Smooth muscle cell (in vitro differentiated cells): ENCODE data around the gene RALGPS2. TPM values are rescaled to one million over a fixed set of nuclear protein-coding genes. Genes with fewer than 3 reads are reported as not detected.

Source experiments
- DNase-seq: peaks from one replicate; lab custom pipeline; 2025; ENCODE audit not compliant: unreplicated experiment; lab: John Stamatoyannopoulos, UW
- H2AFZ ChIP-seq: fragments of 200-600 bp; sonication (generic); 2 replicates; pipeline ENCODE4 v1.6.0; 2016; ENCODE audit warnings: antibody characterized with exemption, low read depth, mild to moderate bottlenecking
- H3F3A ChIP-seq: fragments of 200-600 bp; sonication (generic); 2 replicates; pipeline ENCODE4 v1.6.0; 2017; ENCODE audit warnings: antibody characterized with exemption, low read depth
- H3K27ac ChIP-seq: fragments of 200-600 bp; sonication (generic); 2 replicates; pipeline ENCODE4 v1.5.1; 2016; ENCODE audit warnings: low read depth, mild to moderate bottlenecking
- H3K27me3 ChIP-seq: fragments of 200-600 bp; sonication (generic); 2 replicates; pipeline ENCODE4 v1.6.1; 2016; ENCODE audit warnings: low read depth, mild to moderate bottlenecking
- H3K36me3 ChIP-seq: fragments of 200-600 bp; sonication (generic); 2 replicates; pipeline ENCODE4 v1.5.1; 2016; ENCODE audit warnings: low read depth
- H3K4me1 ChIP-seq: fragments of 200-600 bp; sonication (generic); 2 replicates; pipeline ENCODE4 v1.5.1; 2016; ENCODE audit warnings: low read depth
- H3K4me2 ChIP-seq: fragments of 200-600 bp; sonication (generic); 2 replicates; pipeline ENCODE4 v1.6.0; 2016; ENCODE audit warnings: mild to moderate bottlenecking
- H3K4me3 ChIP-seq: fragments of 200-600 bp; sonication (generic); 2 replicates; pipeline ENCODE4 v1.5.1; 2016; ENCODE audit warnings: mild to moderate bottlenecking
- H3K79me2 ChIP-seq: fragments of 200-600 bp; sonication (generic); 2 replicates; pipeline ENCODE4 v1.6.0; 2016; ENCODE audit warnings: low read depth, mild to moderate bottlenecking
- H3K9ac ChIP-seq: fragments of 200-600 bp; sonication (generic); 2 replicates; pipeline ENCODE4 v1.6.0; 2016; ENCODE audit warnings: low read depth
- H3K9me3 ChIP-seq: fragments of 200-600 bp; sonication (generic); replicated peaks from 2 replicates; pipeline ENCODE4 v1.5.1; 2016; ENCODE audit warnings: low read depth
- H4K20me1 ChIP-seq: fragments of 200-600 bp; sonication (generic); 2 replicates; pipeline ENCODE4 v1.6.0; 2016; ENCODE audit warnings: low read depth
- WGBS: methylation state at CpG from one replicate; pipeline ENCODE4 v1.1.7; 2016; ENCODE audit warnings: low lambda C conversion rate; 5-methylcytosine and 5-hydroxymethylcytosine counted together
- polyA plus RNA-seq: library from polyadenylated mRNA; unstranded; fragments of >200 nt; fragmentation: Nextera tagmentation; extraction: Ambion mirVana; gene quantifications from 2 replicates; pipeline ENCODE4 v1.2.1, GENCODE V29; 2016
- total RNA-seq: library from RNA; depleted of rRNA; stranded (reverse); fragments of >200 nt; gene quantifications from 2 replicates; pipeline ENCODE4 v1.2.3, GENCODE V29; 2014
- TF ChIP-seq, protein P1 (sequence below): fragments of 200-600 bp; sonication (generic); IDR thresholded peaks from 2 replicates; pipeline ENCODE4 v1.5.1; 2017; ENCODE audit warnings: borderline replicate concordance, mild to moderate bottlenecking, antibody characterized with exemption; ENCODE audit not compliant: insufficient read depth, poor library complexity, severe bottlenecking

Gene RALGPS2
- total and polyA plus RNA-seq, 2 experiments from 2014 or later = 4.7 to 23.8 TPM

DNA sequence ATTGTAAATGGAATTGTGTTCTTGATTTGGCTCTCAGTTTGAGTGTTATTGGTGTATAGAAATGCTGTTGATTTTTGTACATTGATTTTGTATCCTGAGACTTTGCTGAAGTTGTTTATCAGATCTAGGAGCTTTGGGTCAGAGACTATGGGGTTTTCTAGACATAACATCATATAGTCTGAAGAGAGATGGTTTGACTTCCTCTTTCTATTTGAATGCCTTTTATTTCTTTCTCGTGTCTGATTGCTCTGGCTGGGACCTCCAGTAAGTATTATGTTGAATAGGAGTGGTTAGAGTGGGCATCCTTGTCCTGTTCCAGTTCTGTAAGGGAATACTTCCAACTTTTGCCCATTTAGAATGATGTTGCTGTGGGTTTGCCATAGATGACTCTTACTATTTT is 185.0 kb downstream of the RALGPS2 start:
- Histone ChIP-seq H3K4me1 (no peaks in the 10 kb centered on the region), H4K20me1 (no peaks in the 10 kb centered on the region), H3K9me3 (no peaks in the 10 kb centered on the region), H3K4me2 (no peak overlapping the region), H3K27me3 (no peaks in the 10 kb centered on the region), H3K9ac (no peak overlapping the region), H3F3A (no peaks in the 10 kb centered on the region), H3K4me3 (no peak overlapping the region), H2AFZ (no peak overlapping the region), H3K27ac (no peak overlapping the region), H3K79me2 (no peaks in the 10 kb centered on the region), H3K36me3 (no peaks in the 10 kb centered on the region)
- no peak for DNase-seq
- TF ChIP-seq, protein P1, sequence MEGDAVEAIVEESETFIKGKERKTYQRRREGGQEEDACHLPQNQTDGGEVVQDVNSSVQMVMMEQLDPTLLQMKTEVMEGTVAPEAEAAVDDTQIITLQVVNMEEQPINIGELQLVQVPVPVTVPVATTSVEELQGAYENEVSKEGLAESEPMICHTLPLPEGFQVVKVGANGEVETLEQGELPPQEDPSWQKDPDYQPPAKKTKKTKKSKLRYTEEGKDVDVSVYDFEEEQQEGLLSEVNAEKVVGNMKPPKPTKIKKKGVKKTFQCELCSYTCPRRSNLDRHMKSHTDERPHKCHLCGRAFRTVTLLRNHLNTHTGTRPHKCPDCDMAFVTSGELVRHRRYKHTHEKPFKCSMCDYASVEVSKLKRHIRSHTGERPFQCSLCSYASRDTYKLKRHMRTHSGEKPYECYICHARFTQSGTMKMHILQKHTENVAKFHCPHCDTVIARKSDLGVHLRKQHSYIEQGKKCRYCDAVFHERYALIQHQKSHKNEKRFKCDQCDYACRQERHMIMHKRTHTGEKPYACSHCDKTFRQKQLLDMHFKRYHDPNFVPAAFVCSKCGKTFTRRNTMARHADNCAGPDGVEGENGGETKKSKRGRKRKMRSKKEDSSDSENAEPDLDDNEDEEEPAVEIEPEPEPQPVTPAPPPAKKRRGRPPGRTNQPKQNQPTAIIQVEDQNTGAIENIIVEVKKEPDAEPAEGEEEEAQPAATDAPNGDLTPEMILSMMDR = no peak
- WGBS = 90% methylated on average over 1 of the region's 1 CpG

DNA sequence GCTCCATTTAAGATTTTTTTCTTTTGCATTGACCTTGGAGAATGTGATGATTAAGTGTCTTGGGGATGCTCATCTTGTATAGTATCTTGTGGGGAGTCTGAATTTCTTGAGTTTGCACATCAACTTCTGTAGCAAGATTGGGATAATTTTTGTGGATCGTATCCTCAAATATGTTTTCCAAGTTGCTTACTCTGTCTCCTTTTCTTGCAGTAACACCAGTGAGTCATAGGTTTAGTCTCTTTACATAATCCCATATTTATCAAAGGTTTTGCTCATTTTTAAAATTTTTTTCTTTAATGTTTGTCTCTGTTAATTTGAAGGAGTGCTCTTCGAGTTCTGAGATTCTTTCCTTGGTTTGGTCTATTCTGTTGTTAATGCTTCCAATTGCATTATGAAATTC is 187.6 kb downstream of the RALGPS2 start:
- no peak for DNase-seq
- Histone ChIP-seq H2AFZ (no peak overlapping the region), H4K20me1 (no peaks in the 10 kb centered on the region), H3K27ac (peak overlapping the region; percentile 39), H3K4me1 (no peaks in the 10 kb centered on the region), H3K4me3 (no peak overlapping the region), H3K9ac (no peak overlapping the region), H3K36me3 (no peaks in the 10 kb centered on the region), H3K4me2 (peak overlapping the region; percentile 55), H3F3A (no peaks in the 10 kb centered on the region), H3K79me2 (no peaks in the 10 kb centered on the region), H3K27me3 (no peaks in the 10 kb centered on the region), H3K9me3 (no peaks in the 10 kb centered on the region)
- 51% methylated on average over 2 of the region's 2 CpGs for WGBS
- TF ChIP-seq, protein P1 = no peak

DNA sequence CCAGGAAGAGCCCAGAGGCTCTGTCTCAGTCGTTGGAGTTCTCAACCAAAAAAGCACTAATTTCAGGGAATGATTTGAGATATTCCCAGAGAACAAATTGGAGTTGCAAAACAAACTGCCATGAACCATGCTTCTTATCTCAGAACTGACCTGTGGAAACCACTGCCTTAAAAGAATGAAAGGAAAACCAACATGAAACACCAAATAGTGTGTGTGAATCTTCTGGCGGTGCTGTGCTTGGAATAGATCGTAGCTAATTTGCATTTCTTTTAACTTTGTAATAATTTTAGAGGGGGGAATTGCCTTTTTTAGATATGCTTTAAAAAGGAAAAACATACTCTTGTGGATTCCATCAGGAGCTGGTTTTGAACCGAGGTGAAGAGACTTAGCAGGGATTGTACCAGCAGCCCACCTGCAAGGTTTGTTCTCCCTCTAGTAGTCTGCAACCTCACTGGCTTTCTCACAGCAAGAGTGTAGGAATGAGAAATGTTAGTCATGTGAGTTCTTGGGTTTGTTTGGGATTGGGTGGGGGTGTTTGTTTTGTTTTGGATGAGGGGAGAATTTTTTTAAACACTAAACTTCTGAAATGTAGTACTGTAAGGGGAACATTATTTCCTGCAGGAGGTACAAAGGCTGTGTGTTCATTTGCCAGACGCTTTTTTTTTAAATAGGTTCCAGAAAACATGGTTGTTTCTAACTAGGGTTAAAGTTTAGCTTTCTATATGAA is 191.6 kb downstream of the RALGPS2 start:
- no peak overlapping the region for H3K27ac ChIP-seq
- H3K79me2 ChIP-seq = no peaks in the 10 kb centered on the region
- no peak overlapping the region for H3K4me2 ChIP-seq
- WGBS = 92% methylated on average over 5 of the region's 5 CpGs
- no peaks in the 10 kb centered on the region for H3K36me3 ChIP-seq
- TF ChIP-seq, protein P1 = no peak
- DNase-seq = no peak
- H3K9ac ChIP-seq = no peak overlapping the region
- no peaks in the 10 kb centered on the region for H3K27me3 ChIP-seq
- H4K20me1 ChIP-seq = no peaks in the 10 kb centered on the region
- H3K9me3 ChIP-seq = no peaks in the 10 kb centered on the region
- no peak overlapping the region for H3K4me3 ChIP-seq
- no peak overlapping the region for H2AFZ ChIP-seq
- H3F3A ChIP-seq = no peaks in the 10 kb centered on the region
- H3K4me1 ChIP-seq = no peaks in the 10 kb centered on the region

DNA sequence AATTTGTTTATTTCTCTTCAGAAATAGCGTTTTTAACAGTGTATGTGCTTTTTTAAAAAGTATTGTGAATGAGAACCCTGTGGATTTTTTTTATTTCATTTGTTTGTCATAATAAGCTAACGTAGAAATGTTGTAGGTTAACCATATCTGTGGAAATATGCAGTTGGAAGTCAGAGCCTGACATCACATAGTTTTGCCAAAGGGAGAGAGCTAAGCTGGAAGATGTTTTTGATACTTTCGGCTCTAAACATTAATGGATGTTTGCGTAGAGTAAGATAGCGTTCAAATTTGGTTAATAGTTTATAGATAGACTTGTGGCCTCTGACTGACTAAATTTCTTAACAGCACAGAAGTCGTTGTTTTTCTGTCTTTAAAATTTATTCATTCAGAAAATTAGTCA is 193.3 kb downstream of the RALGPS2 start:
- 94% methylated on average over 6 of the region's 6 CpGs for WGBS

More for the DNA sequence above, 193.3 kb downstream of the RALGPS2 start:
- Histone ChIP-seq H3K36me3 (no peaks in the 10 kb centered on the region), H3K4me1 (no peaks in the 10 kb centered on the region), H4K20me1 (no peaks in the 10 kb centered on the region), H3K4me2 (no peak overlapping the region), H3K9ac (no peak overlapping the region), H3K27ac (no peak overlapping the region), H3K4me3 (no peak overlapping the region), H3K79me2 (no peaks in the 10 kb centered on the region), H3K9me3 (no peaks in the 10 kb centered on the region), H3F3A (no peaks in the 10 kb centered on the region), H3K27me3 (no peaks in the 10 kb centered on the region), H2AFZ (no peak overlapping the region)
- TF ChIP-seq, protein P1 = no peak
- no peak for DNase-seq
